ENCODE data around the gene DMKN. TPM values are rescaled to one million over a fixed set of nuclear protein-coding genes. Genes with fewer than 3 reads are reported as not detected.

DMKN gene
- total and polyA plus RNA-seq, 2 donors (not counting 3 experiments of a cell fraction or from before 2014, with no cell fraction given) = not detected

GRCh38 chr19:35451338-35452096 is 61.9 kb downstream of the DMKN start:
- Histone ChIP-seq H3K79me2 (ENCODE audit: control insufficient read depth, insufficient read depth, low read length) (no peaks in the 10 kb centered on the region), H3K9me1 (replicated peaks; ENCODE audit: control insufficient read depth, extremely low read depth, insufficient read depth, low read length) (no peaks in the 10 kb centered on the region), H4K20me1 (replicated peaks; ENCODE audit: control insufficient read depth, extremely low read depth, insufficient read depth, low read length) (no peaks in the 10 kb centered on the region), H3K9me3 (replicated peaks; ENCODE audit: control insufficient read depth, insufficient read depth, low read length) (no peaks in the 10 kb centered on the region), H2AFZ (ENCODE audit: low read depth, low read length) (no peak overlapping the region), H3K4me3 (replicated peaks in 1 of 3; ENCODE audit: insufficient read depth in 1 of 3, low read depth in 1 of 3, low read length in 3 of 3) (no peak overlapping the region), H3K4me1 (ENCODE audit: control insufficient read depth, extremely low read depth, insufficient read depth, low read length) (no peaks in the 10 kb centered on the region), H3K4me2 (ENCODE audit: insufficient read depth, low read length) (no peak overlapping the region), H3K9ac (replicated peaks; ENCODE audit: extremely low read depth, insufficient read depth, low read length) (no peak overlapping the region), H3K36me3 (ENCODE audit: control insufficient read depth in 2 of 2, extremely low read depth in 1 of 2, insufficient read depth in 2 of 2, low read length in 2 of 2) (no peaks in the 10 kb centered on the region), H3K27ac (ENCODE audit: insufficient read depth, low read depth, low read length) (no peak overlapping the region), H3K27me3 (ENCODE audit: control insufficient read depth in 2 of 2, insufficient read depth in 2 of 2, low read length in 2 of 2) (no peaks in the 10 kb centered on the region)
- dilution Hi-C loops (cut with MboI; ENCODE audit: extremely low pct_ligation_motif_present, low sequenced_read_pairs) (no loop called here), intact Hi-C loops (cut with micrococcal nuclease) (no loop called here)
- no peak for TF ChIP-seq EZH2 (IDR thresholded peaks at IDR 0.05; ENCODE audit: borderline replicate concordance, low read depth, low read length, severe bottlenecking)
- no peak for TF ChIP-seq GATA2 (IDR thresholded peaks at IDR 0.05; ENCODE audit: insufficient read depth, insufficient read length, low read depth, low read length)
- no peak for TF ChIP-seq JUN (IDR thresholded peaks at IDR 0.05; ENCODE audit: borderline replicate concordance, insufficient read depth, insufficient read length, low read depth)
- no peak for TF ChIP-seq CTCF (IDR thresholded peaks at IDR 0.05; ENCODE audit: extremely low read depth in 1 of 2, insufficient read depth in 1 of 2, low read depth in 1 of 2, low read length in 2 of 2)
- TF ChIP-seq MYC (IDR thresholded peaks at IDR 0.05; ENCODE audit: low read depth, low read length) = no peak
- TF ChIP-seq POLR2AphosphoS5 (IDR thresholded peaks at IDR 0.05; ENCODE audit: insufficient read depth, low read depth, low read length) = no peak
- TF ChIP-seq FOS (IDR thresholded peaks at IDR 0.05; ENCODE audit: borderline replicate concordance, insufficient read depth, low read length) = no peak
- no peak for TF ChIP-seq POLR2A (IDR thresholded peaks at IDR 0.05; ENCODE audit: low read depth, low read length)
- no peak for TF ChIP-seq MAX (IDR thresholded peaks at IDR 0.05; ENCODE audit: insufficient read depth, insufficient read length)
- DNase-seq (ENCODE audit: low read depth, low spot score) = no peak
- ChIA-PET POLR2A (no interaction called here), CTCF (no interaction called here)
- BruUV-seq (replicated peaks) = no TSS peak
- FAIRE-seq = no peak

All from endothelial cell of umbilical vein (primary cell).